ENCODE measurements around the gene STKLD1.
A peak's percentile ranks its signal among the peaks of the same experiment; 100 is the strongest.
"Not testable (repeated sequence)": the region's sequence is repeated elsewhere in the genome, so short reads cannot be mapped to it uniquely, and the experiment has no call there.

STKLD1 gene

DNA sequence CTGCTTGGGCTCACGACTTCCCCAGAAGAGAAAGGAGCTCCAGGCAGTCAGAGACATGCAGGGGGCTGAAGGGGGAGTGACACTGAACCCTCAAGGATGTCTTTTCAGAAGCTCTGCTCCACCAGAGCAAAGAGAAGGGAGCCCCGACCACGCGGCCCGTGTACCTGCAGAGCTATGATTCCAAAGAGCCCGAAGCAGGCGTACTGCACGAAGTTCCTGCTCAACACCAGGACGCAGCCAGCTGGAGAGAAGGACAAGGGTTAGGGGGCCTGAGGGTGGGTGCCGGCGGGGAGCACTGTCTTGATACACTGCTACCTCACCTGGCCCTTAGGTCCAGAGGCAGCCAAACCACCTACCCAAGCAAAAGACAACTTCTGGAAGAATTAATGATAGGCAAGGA lies 9.7 kb upstream of the STKLD1 start:
- no peak for DNase-seq

DNA sequence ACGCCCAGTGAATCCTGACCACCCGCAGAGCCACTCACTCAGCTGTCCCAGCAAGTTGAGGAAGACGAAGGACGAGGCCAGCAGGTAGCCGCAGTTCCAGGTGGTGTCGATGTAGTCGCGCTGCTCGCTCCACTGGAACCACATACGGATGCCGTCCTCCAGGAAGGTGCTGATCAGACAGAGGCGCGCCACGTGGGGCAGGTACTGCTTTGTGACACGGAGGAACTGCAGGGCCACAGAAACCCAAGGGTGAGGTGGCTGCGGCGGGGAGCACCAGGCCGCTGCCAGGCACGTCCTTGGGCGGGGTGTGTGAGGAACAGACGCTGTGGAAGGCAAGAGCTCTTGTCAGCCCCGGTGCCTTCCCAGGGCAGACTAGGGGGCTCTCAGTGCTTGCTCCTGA lies 8.9 kb upstream of the STKLD1 start:
- DNase-seq: no peak

DNA sequence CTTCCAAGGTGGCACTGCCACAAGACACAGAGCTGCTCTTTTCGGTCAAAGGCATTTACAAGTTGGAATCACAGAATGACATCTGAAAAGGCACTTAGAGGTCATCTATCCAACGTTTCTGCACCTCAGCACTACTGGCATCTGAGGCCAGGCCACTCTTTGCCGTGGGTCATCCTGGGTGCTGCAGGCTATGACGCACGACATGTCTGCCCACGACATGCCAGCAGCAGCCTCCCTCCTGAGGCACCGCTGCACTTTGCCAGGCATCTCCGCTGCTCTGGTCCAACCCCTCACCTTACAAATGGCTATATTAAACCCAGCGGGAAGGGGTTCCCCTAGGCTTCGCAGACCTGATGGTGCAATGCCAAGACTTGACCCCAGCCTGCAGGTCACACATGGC lies 8.4 kb upstream of the STKLD1 start:
- no peak for DNase-seq

DNA sequence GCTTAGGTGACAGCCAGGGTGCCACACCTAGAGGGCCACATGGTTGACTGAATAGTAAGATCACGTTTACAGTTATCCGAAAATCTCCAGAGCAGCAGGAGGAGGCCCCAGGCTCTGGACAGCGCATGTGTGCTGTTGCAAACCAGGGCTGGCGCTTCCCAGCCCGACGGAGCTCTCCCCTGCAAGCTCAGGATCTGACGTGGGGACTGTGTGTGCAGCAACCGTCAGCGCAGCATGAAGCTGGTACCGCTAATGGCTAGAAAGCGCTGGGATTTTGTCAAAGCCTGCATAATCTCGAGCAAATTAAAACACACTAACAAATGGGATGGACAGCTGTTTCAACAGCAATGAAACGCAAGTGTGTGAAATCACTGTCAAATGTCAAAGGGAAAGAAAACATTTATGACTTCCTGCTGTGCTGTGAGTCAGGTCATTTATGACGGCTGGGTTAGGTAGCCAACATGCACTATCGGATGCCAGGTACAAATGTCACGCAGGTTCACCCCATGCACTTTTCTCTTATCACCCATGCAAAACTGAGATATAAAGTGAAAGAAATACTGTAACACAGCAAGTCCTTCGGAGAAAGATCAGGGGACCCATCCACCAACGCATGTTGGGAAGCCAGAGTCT lies 7.8 kb upstream of the STKLD1 start:
- DNase-seq: peak; percentile 88

DNA sequence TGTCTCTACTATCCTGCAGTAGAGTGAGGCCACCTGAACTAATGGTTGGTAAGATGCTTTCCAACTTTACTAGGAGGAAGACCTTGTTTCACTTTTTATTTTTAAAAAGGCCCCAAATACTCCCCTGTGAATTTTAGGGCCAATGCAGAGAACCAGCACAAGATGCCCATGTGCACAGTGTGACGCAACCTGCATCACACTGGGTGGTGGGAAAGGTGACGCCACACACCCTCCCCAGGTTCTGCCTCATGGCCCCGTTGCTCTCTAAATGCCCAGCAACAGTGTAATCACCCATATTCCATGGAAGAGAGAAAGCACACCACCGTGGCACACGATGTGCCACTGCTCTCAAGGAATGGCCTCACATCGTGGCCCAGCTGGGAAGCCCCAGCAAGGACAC lies 6.7 kb upstream of the STKLD1 start:
- no peak for DNase-seq

DNA sequence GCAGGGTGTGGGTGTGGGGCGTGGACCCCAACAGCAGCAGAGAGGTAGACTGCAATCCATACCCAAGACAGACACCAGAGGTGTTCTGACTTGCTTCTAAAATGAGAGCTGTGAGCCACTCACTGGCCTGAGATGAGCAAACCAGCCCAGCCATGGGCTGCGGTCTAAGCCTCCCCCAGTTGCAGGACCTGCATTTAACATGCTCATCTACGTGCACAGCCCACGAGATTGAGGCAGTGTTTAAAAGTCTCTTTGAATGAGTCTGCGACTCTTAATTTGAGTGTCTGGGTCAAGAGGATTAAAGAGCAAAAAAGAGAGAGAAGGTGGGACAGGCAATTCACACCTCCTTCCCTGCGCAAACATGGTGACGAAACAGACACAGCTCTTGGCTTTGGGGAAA lies 6.2 kb upstream of the STKLD1 start:
- no peak for DNase-seq

DNA sequence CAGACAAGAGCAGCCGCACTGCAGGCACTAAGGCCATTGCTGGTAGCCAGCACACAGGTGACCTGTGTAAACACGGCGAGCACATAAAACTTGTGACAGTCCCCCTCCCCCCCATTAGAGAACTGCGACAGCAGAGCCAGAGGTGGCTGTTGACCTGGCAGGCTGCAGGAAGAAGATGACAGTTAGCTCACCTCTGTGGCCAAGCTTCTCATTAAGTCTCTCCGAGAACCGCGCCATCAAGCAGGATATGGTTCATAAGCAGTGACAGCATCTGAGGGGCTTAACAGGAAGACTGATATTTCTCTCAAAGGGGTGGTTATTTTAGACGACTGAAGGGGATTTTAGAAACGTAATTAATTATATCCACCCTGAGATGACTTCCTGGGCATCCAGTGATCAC lies 5.5 kb upstream of the STKLD1 start:
- no peak for DNase-seq

DNA sequence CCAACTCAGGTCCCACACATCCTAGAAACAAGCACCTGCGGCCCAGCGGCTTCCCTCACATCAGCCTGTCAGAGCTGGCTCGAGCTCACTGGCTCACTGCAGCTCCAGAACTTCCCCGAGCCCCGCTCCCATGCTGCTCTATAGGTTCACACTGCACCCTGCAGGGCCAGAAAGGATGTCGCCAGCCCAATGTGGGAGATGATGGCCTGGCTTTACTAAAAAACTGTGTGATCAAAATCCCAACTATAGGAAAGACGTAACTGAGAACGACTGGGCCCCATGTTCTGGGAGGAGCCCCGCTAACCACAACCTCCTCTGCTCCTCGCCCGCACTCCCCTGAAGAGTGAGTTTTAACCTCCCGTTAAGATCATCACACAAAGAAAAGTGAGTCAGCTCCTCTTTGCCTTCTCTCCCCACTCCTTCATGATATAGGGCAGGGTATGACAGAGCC lies 4.9 kb upstream of the STKLD1 start:
- DNase-seq: no peak

DNA sequence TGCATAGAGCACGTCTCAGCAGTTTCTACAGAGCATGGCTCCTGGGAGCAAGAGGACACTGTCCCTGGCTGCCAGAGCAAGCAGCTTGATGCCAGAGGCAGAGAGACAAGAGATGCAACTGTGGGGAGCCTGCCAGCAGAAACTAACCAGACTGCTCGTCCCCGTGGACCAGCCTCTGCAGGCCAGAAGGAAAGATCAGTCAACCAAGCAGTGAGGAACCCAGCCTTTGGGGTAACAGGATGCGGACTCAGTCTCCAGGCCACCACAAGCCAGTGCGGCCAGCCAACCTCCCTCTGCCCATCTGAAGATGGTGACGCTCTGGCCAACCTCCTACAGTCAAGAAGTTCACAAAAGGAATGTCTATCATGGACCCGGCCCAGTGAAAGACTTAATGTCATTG lies 4.0 kb upstream of the STKLD1 start:
- DNase-seq: no peak

DNA sequence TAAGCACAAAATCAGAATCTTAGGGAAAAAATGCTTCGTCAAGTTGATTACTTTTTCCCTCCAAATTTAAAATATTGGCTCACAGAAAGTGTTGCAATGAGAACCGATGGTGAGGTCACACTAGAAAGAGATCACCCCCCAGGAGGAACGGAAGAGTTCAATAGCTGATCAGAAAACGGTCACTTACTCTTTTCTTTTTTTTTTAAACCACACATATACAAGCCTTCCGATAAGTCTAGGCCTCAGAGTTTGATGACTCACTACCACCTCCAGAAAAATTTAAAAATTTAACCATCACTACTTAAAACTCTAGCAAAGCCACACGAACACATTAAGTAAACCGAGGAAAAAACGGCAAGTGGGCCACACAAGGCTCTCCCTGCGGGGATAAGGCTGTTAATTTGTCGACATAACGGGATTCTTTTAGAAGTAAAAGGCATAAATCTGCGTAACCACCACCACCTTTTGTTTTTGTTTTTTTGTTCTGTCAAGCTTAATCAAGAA lies 1.5 kb upstream of the STKLD1 start:
- no peak for DNase-seq

DNA sequence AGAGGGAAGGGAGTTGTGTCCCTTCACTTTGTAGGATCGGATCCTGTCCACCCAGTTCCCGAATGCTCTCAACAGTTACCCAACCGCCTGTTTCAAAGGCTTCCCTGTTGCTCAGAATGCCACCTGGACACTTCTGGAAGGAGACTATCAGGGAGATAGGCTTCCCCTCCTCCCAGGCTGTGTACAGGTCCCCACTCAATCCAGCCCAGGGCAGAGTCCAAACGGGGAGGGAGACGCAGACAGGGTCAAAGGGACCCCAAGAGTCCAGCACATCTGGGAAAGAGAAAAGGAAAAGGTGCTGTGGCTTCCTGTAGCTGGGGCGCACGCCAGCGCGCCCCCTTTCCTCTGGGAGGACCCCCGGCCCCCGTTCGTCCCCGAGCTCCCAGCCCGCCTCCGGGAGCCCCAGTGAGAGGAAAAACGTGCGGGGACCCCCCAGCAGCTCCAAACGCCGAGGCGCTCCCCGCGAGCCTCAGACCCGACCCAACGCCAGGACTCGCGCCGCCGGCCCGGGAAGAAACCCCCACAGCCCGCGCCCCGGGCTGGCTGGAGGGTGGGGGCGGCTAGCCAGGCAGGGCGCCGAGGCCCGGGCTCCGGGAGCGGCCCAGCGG lies 946 bp upstream of the STKLD1 start:
- DNase-seq: no peak

DNA sequence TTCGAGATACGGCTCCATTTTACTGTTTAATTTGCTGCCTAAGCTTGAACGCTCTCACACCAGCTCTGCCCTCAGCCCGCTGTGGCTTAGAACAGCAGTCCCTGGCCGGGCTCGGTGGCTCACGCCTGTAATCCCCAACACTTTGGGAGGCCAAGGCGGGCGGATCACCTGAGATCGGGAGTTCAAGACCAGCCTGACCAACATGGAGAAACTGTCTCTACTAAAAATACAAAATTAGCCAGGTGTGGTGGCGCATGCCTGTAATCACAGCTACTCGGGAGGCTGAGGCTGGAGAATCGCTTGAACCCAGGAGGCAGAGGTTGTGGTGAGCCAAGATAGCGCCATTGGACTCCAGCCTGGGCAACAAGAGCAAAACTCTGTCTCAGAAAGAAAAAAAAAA lies 1.1 kb downstream of the STKLD1 start:
- not testable (repeated sequence) for DNase-seq

DNA sequence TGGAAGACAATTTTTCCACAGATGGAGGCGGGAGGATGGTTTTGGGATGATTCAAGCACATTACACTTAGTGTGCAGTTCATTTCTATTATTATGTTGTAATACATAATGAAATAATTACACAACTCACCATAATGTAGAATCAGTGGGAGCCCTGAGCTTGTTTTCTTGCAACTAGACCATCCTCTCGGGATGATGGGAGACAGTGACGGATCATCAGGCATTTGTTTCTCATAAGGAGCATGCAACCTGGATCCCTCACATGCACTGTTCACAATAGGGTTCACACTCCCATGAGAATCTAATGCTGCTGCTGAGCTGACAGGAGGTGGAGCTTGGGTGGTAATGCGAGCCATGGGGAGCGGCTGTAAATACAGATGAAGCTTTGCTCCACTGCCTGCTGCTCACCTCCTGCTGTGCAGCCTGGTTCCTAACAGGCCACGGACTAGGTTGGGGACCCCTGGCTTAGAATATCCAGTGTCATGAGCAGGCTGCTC lies 1.6 kb downstream of the STKLD1 start:
- peak; percentile 23 for DNase-seq

DNA sequence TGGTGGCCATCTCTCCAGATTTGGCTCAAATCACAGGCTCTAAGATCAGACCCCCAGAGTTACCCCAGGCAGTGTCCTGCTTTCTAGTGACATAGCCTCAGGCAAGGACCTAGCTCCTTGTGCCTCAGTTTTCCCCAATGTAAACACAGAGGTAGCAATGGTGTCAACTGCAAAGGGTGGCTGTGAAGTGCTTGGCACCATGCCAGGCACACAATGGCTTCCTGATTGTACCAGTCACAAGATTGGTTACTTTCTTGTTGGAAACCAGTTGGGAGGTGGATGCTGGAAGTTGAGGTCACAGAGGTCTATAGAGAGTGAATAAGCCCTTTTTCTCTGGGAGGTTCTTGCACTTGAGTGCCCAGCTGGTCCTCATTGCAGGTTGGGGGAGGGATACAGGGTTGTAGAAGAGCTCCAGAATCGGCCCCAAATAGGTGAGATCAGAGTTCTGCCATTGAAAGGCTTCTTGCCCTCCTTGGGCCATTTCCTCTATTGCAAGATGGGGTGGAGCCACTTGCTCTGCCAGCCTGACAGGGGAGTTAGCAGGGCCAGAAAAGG lies 2.3 kb downstream of the STKLD1 start:
- no peak for DNase-seq

DNA sequence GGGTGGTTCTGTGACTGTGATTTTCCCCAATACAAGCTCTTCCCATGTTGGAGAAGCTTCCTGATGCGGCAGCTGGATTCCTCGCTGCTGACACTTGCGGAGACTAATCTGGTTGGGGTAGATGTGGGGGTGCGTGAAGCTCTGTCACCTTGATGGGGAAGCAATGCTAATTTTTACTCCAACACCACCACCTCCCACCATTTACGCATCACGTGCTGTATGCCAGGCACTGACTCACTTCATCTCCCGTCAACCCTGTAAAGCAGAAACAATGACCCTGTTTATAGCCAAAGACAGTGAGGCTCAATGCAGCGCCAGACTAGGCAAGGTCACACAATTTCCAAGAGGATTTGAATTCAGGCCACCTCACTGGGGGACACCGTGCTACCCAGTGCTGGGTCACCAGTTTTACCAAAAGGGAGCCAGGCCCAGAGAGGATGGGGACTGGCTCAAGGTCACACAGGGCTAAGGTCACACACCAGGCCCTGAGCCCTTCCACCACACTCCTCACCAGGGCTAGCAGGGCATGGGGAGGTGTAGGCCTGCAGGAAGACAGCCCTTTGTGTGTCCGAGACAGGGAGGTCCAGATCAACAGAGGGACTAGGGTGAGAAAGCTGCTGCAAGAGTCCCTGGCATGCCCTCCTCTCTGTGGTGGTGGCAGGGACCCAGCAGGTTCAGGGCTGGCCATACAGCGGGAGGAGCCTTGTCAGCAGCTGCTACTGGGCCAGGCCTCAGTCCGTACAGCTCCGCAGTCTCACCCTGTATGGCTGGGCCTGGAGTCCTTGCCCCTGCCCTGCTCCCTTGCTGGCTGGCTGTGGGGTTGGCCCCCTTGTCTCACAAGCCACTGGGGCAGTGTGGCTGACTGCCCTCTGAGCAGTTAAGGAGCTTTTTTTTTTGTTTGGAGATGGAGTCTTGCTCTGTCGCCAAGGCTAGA lies 3.3 kb downstream of the STKLD1 start:
- DNase-seq: no peak

DNA sequence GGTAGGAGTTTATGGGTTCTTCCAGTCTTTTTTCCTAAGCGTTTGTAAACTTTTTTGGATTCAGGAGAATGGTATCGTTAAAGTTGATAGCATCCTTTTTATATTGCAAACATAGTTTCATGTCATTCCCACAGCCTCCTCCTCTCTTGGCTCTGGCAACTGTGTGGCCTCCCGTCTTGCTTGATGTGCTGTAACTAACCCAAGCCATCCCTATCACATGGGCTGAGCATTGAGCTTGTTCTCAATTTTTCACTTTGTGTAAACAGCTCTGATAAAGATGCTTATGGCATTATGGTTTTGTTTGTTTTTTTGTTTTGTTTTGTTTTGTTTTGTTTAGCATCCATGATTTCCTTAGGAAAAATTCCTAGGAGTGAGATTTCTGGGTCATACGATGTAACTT lies 4.6 kb downstream of the STKLD1 start:
- DNase-seq: no peak

DNA sequence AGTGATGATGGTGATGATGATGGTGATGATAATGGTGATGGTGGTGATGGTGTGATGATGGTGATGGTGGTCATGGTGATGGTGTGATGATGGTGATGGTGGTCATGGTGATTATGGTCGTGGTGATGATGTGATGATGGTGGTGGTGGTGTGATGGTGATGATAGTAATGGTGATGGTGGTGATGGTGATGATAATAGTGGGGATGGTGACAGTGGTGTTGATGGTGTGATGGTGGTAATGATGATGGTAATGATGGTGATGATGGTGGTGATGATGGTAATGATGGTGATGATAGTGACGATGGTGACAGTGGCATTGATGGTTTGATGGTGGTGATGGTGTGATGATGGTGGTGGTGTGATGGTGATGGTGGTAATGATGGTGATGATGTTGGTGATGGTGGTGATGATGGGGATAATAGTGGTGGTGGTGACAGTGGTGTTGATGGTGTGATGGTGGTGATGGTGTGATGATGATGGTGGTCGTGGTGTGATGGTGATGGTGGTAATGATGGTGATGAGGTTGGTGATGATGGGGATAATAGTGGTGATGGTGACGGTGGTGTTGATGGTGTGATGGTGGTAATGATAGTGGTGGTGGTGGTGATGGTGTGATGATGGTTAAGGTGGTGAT lies 6.5 kb downstream of the STKLD1 start:
- DNase-seq: no peak

DNA sequence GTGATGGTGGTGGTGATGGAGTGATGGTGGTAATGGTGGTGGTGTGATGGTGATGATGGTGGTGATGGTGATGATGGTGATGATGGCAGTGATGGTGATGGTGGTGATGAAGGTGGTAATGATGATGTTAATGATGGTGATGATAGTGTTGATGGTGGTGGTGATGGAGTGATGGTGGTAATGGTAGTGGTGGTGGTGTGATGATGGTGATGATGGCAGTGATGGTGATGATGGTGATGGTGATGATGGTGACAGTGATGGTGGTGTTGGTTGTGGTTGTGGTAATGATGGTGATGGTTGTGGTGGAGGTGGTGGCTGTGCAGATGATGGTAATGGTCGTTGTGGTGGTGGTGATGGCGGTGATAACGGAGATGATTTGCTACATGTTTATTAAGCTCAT lies 7.3 kb downstream of the STKLD1 start:
- DNase-seq: no peak

DNA sequence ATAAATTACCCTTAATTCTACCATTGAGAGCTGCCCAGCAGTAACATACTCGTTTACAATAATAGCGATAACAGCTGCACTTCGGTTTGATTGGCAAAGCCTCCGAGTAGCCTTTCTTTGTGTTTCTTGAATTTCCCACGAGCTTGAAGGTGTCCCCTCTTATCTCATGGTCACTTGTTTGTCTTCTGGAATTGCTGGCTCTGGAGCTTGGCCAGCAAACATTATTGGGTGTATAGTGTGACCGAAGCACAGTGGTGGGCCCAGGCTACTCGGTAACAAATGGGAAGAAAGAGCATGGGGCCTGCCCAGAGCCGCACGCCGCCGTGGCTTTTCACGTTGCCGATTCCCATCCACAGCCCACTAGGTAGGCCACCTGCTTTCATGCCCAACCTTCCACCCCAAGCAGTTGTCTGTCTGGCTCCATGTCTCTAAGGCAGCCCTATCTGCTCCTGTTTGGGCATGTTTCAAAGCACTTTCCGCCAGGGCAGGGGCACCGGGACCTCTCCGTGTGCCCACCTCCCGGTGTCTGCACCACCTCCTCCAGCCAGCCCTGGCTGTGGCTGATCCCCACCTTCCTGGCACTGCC lies 8.7 kb downstream of the STKLD1 start:
- no peak for DNase-seq

DNA sequence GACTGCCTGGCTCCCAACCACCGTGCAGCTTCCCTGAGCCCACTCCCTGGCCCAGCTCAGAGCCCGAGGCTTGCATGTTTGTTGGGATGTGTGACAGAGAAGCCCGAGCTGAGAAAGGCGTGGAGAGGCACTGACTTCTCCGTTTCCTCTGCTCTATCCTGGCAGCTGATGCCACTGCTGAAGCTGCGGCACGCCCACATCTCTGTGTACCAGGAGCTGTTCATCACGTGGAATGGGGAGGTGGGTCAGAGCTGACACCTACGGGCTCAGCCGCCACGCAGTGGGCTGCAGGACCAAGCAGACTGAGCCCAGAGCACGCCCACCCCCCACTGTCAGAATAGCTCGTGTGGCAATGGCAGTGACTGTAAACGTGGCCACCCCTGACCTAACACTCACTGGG lies 9.3 kb downstream of the STKLD1 start:
- no peak for DNase-seq

DNA sequence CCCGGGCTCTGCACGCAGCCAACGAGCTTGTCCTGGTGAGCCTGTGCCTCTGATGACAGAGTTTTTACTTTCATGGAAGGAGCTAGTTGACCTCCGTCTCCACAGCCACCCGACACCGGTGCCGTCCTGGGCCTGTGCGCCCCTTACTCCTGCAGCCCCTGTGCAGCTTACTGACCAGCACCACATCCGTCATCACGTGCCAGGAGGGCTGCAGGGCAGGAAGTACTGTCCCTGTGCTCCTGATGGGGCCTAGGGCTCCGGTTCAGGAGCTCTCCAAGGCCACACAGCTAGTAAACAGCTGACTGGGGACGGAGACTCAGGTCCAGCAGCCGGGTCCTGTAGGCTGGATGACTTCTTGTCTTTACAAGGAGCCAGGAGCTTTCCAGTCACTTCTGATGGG lies 10.2 kb downstream of the STKLD1 start:
- DNase-seq: no peak

DNA sequence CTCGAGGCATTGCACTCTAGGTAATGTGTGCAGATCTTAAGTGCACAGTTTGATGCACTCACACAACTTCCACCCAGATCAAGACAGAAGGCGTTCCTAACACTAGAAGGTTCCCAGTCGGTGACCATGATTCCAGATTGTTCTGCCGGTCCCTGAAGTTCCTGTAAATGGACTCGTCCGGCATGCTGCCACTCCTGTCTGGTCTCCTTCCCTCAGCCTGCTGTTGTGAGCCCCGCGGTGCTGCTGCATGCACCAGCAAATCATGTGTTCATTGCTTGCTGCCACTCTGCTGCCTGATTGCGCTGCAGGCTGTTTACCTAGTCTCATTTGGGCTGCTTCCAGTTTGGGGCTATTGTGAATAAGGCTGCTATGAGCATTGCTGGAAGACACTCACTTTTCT lies 11.5 kb downstream of the STKLD1 start:
- DNase-seq: no peak

All from NCI-H2081 treated with DMSO at 0.1 percent for 48 hours (cell line).